Measurements from ENCODE around the gene ADAM21.
"Not testable (repeated sequence)": the region's sequence is repeated elsewhere in the genome, so short reads cannot be mapped to it uniquely, and the experiment has no call there.

ADAM21 gene

GRCh38 chr14:70451874-70452273 lies at the start of gene ADAM21:
ADAM21 (plus strand) TSS chr14:70452174; CDS start chr14:70457500, 5,326 bp downstream.
- no peak for DNase-seq

GRCh38 chr14:70403335-70403734 lies 48.6 kb upstream of the ADAM21 start:
- DNase-seq = not testable (repeated sequence)

- not testable (repeated sequence) for DNase-seq
Observed at GRCh38 chr14:70406216-70406615, 45.8 kb upstream of the ADAM21 start.

- DNase-seq = no peak
Observed at GRCh38 chr14:70407621-70408020, 44.4 kb upstream of the ADAM21 start.

GRCh38 chr14:70415788-70416187 lies 36.2 kb upstream of the ADAM21 start:
- DNase-seq = no peak

DNA sequence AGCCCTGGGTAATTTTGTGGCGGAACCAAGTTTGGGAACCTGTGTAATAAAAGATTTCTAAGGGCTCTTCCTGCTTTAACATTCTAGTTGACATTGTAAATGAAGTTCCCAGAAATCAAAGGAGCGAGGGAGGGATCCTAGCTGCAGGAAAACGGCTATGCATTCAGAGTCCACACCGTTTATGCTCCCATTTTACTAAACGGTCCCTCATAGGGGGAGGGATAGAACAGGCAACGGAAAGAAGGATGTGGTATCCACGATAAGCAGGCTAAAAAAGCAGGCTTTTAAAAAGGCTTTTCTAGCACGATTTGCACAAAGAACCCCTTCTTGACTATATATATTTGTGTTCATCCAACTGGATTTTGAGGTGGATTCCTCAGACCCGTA lies 35.6 kb upstream of the ADAM21 start:
- no peak for DNase-seq

- DNase-seq = peak; percentile 36
Observed at GRCh38 chr14:70416725-70417349, 35.1 kb upstream of the ADAM21 start, which contains the start of gene SYNJ2BP. SYNJ2BP (minus strand) TSS chr14:70417090; CDS start chr14:70416963, 127 bp downstream.

DNA sequence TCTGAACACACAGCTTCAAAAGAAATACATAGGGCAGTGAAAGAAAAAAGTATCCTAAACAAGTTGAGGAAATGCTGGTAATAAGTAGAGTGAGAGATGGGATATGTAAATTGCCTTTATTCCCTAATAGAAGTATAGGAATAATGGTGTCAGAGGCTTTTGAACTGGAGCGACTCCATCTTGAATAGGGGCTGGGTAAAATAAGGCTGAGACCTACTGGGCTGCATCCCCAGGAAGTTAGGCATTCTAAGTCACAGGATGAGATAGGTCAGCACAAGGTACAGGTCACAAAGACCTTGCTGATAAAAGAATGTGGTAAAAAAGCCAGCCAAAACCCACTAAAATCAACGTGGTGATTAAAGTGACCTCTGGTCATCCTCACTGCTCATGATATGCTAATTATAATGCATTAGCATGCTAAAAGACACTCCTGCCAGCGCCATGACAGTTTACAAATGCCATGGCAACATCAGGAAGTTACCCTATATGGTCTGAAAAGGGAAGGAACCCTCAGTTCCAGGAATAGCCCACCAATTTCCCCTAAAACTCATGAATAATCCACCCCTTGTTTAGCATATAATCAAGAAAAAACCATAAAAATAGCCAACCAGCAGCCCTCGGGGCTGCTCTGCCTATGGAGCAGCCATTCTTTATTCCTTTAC lies 32.6 kb upstream of the ADAM21 start:
- DNase-seq = not testable (repeated sequence)

DNA sequence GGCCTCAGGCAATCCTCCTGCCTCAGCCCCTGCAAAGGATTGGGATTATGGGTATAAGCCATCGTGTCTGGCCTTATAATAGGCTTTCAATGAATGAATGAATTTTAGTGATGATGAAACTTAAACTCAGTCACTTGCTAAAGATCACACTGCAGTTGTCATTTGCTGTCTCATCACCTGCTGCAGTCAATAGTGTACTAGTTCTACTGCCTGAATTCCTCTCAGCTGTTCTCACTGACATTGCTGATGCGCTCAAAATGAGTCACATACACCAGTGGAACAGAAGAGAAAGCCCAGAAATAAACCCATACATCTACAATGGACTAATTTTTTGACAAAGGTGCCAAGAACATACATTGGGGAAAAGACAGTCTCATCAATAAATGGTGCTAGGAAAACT lies 29.4 kb upstream of the ADAM21 start:
- DNase-seq = no peak

- DNase-seq = no peak
Observed at GRCh38 chr14:70425354-70425753, 26.6 kb upstream of the ADAM21 start.

DNA sequence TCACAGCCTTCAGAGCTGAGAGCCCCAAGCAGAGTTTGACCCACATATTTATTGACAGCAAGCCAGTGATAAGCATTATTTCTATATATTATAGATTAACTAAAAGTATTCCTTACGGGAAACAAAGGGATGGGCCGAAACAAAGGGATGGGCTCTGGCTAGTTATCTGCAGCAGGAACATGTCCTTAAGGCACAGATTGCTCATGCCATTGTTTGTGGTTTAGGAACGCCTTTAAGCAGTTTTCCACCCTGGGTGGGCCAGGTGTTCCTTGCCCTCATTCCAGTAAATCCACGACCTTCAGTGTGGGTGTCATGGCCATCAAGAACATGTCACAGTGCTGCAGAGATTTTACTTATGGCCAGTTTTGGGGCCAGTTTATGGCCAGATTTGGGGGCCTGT lies 25.4 kb upstream of the ADAM21 start:
- DNase-seq = not testable (repeated sequence)

DNA sequence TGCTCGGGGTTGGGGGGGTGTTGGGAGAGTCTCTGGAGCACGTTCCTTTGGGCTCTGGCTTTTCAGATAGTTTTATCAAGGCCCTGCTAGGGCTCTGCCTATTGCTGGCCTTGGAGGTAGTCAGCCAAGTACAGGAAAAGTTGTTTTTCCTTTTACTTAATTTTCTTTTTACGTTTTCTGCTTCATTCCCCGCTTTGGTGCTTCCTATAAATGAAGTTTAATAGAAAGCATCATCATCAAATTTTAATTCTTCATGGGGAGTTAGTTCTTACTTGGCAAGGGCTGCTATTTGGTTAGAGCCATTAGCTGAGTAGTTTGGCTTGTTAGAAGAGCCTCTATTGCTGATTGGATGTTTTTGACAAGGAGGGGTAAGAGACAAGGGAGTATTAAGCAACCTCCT lies 15.1 kb upstream of the ADAM21 start:
- no peak for DNase-seq

GRCh38 chr14:70441641-70442040 lies 10.3 kb upstream of the ADAM21 start:
- no peak for DNase-seq

DNA sequence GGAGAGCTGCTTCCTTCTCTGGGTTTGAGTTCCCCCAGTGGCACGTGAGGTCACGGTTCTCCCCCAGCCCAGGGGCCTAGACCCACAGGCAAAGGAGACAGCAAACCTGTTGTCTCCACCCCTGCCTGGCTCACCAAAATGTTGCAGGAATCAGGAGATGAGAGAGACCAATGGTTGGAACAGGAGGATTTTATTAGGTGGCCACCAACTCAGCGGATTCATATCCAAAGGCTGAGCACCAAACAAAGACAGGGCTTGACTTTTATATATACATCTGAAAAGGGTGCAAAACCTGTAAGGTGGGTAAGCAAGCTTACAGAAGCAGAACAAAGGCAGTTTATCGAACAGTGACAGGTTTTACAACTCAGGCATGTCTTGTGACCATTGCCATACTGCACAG lies 9.2 kb upstream of the ADAM21 start:
- DNase-seq = no peak

- DNase-seq = peak; percentile 19
Observed at GRCh38 chr14:70448633-70449340, 3.2 kb upstream of the ADAM21 start.

DNA sequence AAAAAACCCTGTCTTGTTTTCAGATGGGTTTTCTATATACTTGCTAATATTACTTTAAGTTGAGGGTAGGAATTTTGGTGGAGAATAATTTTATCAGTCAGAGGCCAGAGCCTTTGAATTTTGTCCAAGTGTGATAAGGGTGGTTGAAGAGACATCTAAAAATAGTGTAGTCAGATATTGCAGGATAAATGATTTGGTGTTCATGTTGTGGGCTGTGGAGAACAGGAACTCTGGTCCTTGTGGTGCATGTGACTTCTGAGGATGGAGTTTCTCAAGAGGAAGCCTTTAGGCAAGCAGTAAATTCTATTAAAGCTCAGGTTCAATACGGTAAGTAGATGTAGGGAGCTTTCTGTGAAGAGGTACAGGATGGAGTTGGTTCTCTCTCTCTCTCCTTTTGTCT lies 2.8 kb downstream of the ADAM21 start:
- no peak for DNase-seq

GRCh38 chr14:70468731-70469130 lies 16.8 kb downstream of the ADAM21 start:
- DNase-seq = no peak

DNA sequence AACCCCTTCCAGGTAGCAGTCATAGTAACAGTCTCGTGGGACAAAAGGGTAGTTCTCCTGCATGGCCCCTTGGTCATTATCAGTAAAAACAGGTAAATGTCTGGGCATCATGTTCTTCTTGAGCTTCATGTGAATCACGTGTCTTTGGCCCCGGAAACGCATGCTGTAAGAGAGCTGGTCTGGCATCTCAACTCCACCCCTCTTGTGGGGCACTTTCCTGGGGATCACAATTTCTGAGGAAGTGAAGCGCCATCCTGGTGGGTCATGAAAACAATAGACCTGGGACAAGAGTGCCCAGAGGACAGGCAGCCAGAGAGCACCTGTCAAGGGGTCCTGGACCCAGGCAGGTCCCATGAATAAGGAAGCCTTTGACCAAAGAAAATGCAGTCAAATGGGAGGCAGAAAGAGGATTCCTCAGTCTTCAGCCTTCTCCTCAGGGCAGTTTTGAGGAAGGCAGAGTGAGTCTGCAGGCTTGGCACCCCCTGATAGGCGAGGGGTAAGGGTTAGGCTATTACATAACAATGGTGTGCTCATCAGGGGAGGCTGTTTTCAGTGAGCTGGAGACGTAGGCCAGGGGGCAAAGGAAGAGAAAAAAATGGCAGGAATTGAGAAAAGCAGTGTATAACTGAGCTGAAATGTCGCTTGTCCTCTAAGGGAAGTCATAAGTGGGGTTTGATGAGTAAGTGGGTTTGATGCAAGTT lies 19.0 kb downstream of the ADAM21 start:
- DNase-seq = not testable (repeated sequence)

DNA sequence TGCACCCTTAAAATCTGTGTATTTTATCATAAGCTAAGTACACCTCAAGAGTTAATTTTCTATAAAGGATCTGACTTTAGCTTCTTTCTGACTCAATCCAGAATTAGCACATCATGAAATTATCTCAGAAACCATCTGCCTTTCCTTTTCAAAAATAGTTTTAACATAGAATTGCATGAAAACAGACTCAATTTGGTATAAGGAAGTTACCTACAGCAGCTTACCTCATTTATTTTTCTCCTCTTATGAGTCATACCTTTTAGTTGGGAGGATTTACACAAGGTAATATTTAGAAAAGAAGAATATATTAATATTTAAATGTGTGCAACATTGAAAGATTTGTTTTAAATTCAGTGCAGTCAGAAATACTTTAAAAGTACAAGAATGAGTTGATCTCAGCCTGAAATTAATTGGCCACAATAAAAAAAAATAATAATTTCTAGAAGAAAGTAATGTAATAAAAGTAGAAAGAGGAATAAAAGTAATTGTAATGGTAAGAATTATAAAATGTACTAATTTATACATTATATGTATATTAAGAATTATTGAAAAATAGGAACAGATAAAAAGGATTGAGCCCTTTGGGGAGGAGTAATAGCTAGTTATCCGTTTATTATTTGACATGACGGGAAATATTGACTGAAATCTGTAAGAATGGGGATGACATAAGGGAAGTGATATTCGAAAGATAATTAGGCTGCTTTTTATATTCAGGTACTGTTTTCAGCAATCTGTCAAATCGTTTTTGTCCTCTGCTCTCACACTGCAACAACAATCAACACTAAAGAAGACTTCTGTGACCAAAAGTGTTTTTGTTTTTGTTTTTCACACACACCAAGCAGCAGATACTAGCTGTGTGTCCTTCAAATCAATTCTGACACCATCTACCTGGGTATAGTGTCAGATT lies 20.5 kb downstream of the ADAM21 start:
- DNase-seq = no peak

DNA sequence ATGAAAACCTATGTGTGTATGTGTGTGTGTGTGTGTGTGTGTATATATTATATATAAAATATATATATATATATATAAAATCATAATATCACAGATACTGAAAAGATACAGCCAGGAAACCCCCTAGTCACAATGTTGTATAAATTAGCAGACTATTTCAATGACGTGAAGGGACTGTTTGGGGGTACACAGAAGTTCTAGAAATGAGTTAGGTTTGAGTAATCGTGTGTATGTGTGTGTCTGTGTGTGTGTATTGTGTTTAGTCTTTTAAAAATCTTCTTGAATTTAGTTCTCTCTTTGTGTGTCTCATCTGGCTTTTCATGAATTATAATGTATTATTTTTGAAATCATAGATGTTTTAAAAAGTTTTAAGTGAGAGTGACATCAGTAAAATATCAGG lies 21.9 kb downstream of the ADAM21 start:
- no peak for DNase-seq

DNA sequence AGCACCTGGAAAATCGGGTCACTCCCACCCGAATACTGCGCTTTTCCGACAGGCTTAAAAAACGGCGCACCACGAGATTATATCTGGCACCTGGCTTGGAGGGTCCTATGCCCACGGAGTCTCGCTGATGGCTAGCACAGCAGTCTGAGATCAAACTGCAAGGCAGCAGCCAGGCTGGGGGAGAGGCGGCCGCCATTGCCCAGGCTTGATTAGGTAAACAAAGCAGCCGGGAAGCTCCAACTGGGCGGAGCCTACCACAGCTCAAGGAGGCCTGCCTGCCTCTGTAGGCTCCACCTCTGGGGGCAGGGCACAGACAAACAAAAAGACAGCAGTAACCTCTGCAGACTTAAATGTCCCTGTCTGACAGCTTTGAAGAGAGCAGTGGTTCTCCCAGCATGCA lies 23.5 kb downstream of the ADAM21 start:
- DNase-seq = not testable (repeated sequence)
